ENCODE measurements around the gene HIBADH. TPM values are rescaled to one million over a fixed set of nuclear protein-coding genes. Genes with fewer than 3 reads are reported as not detected.

Gene HIBADH
- total RNA-seq, 4 donors from 2014 or later = 18.0 to 74.8 (median 41.2) TPM

DNA sequence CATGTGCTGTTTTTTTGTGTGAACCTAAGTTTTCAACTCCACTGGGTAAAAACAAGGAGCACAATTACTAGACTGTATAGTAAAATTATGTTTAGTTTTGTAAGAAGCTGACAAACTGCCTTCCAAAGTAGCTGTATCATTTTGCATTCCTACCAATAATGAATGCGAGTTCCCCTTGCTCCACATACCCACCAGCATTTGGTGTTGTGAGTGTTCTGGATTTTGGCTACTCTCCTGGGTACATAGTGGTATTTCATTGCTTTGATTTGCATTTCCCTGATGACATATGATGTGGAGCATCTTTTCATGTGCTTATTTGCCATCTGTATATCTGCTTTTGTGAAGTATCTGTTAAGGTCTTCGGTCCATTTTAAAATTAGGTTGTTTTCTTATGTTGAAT lies 178.2 kb downstream of the HIBADH start:
- no peaks in the 10 kb centered on the region for H3K4me1 ChIP-seq
- H3K27ac ChIP-seq = no peak overlapping the region
- DNase-seq = no peak
- no peak for TF ChIP-seq POLR2A (IDR thresholded peaks at IDR 0.05)
- TF ChIP-seq, protein P1, sequence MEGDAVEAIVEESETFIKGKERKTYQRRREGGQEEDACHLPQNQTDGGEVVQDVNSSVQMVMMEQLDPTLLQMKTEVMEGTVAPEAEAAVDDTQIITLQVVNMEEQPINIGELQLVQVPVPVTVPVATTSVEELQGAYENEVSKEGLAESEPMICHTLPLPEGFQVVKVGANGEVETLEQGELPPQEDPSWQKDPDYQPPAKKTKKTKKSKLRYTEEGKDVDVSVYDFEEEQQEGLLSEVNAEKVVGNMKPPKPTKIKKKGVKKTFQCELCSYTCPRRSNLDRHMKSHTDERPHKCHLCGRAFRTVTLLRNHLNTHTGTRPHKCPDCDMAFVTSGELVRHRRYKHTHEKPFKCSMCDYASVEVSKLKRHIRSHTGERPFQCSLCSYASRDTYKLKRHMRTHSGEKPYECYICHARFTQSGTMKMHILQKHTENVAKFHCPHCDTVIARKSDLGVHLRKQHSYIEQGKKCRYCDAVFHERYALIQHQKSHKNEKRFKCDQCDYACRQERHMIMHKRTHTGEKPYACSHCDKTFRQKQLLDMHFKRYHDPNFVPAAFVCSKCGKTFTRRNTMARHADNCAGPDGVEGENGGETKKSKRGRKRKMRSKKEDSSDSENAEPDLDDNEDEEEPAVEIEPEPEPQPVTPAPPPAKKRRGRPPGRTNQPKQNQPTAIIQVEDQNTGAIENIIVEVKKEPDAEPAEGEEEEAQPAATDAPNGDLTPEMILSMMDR (IDR thresholded peaks at IDR 0.05) = no peak
- TF ChIP-seq POLR2AphosphoS5 (IDR thresholded peaks at IDR 0.05) = no peak
- no peak for TF ChIP-seq EP300 (IDR thresholded peaks at IDR 0.05; ENCODE audit: low read depth)
- in situ Hi-C loops (cut with MboI; ENCODE audit: low pct_ligation_motif_present in 1 of 4, low pct_unique_long_range_greater_than_20kb in 1 of 4, low sequenced_read_pairs in 3 of 4) (no loop called here), intact Hi-C loops (cut with DNase I; ENCODE audit: low total_unique reads) (no loop called here)
- 83 to 89% methylated on average over 2 of the region's 2 CpGs for WGBS, 2 donors (ENCODE audit: low coverage in 1 of 2)
- H3K27me3 ChIP-seq = no peaks in the 10 kb centered on the region
- no peaks in the 10 kb centered on the region for H3K9me3 ChIP-seq
- H3K4me3 ChIP-seq = no peak overlapping the region
- H3K36me3 ChIP-seq = no peaks in the 10 kb centered on the region

GRCh38 chr7:27482219-27482618 lies 180.5 kb downstream of the HIBADH start:
- in situ Hi-C loops (cut with MboI; ENCODE audit: low pct_ligation_motif_present in 1 of 4, low pct_unique_long_range_greater_than_20kb in 1 of 4, low sequenced_read_pairs in 3 of 4) = no loop called here
- Histone ChIP-seq H3K27ac (no peak overlapping the region), H3K36me3 (no peaks in the 10 kb centered on the region), H3K27me3 (no peaks in the 10 kb centered on the region), H3K9me3 (no peaks in the 10 kb centered on the region), H3K4me1 (no peaks in the 10 kb centered on the region), H3K4me3 (no peak overlapping the region)
- 67 to 81% methylated on average over 1 of the region's 1 CpG for WGBS, 2 donors (ENCODE audit: low coverage in 1 of 2)
- DNase-seq = no peak
- TF ChIP-seq POLR2A (IDR thresholded peaks at IDR 0.05) (no peak), POLR2AphosphoS5 (IDR thresholded peaks at IDR 0.05) (no peak), EP300 (IDR thresholded peaks at IDR 0.05; ENCODE audit: low read depth) (no peak)
- TF ChIP-seq, protein P1 (IDR thresholded peaks at IDR 0.05) = no peak
- intact Hi-C loops (cut with DNase I; ENCODE audit: low total_unique reads) = no loop called here

GRCh38 chr7:27478556-27478955 lies 184.1 kb downstream of the HIBADH start:
- H3K9me3 ChIP-seq = no peaks in the 10 kb centered on the region
- H3K4me3 ChIP-seq = no peak overlapping the region
- intact Hi-C loops (cut with DNase I; ENCODE audit: low total_unique reads) (no loop called here), in situ Hi-C loops (cut with MboI; ENCODE audit: low pct_ligation_motif_present in 1 of 4, low pct_unique_long_range_greater_than_20kb in 1 of 4, low sequenced_read_pairs in 3 of 4) (no loop called here)
- no peak overlapping the region for H3K27ac ChIP-seq
- no peak for TF ChIP-seq POLR2A (IDR thresholded peaks at IDR 0.05)
- TF ChIP-seq, protein P1 (IDR thresholded peaks at IDR 0.05) = no peak
- no peak for TF ChIP-seq POLR2AphosphoS5 (IDR thresholded peaks at IDR 0.05)
- TF ChIP-seq EP300 (IDR thresholded peaks at IDR 0.05; ENCODE audit: low read depth) = no peak
- H3K36me3 ChIP-seq = no peaks in the 10 kb centered on the region
- H3K27me3 ChIP-seq = no peaks in the 10 kb centered on the region
- DNase-seq = no peak
- no peaks in the 10 kb centered on the region for H3K4me1 ChIP-seq

DNA sequence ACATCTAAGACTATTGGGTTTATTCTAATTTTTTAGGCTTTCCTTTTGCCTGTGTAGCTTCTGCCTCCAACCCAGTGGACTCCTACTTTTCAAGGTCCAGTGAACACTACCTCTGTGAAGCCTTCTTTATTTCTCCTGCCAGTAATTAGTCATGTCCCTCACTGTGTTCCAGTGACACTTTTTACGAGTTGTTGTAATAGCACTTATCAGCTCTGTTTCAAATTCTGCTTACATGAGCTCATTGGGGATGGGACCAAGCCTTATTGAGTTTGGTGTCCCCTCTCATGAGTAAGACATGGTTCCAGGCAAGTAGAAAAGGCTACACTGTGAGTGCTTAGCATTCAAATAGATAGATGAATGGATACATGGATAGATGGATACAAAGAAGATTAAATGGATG lies 184.6 kb downstream of the HIBADH start:
- Histone ChIP-seq H3K4me1 (no peaks in the 10 kb centered on the region), H3K9me3 (no peaks in the 10 kb centered on the region), H3K27ac (no peak overlapping the region), H3K36me3 (no peaks in the 10 kb centered on the region), H3K4me3 (no peak overlapping the region), H3K27me3 (no peaks in the 10 kb centered on the region)
- TF ChIP-seq, protein P1 (IDR thresholded peaks at IDR 0.05) = no peak
- TF ChIP-seq POLR2A (IDR thresholded peaks at IDR 0.05) (no peak), POLR2AphosphoS5 (IDR thresholded peaks at IDR 0.05) (no peak), EP300 (IDR thresholded peaks at IDR 0.05; ENCODE audit: low read depth) (no peak)
- no peak for DNase-seq
- intact Hi-C loops (cut with DNase I; ENCODE audit: low total_unique reads) (no loop called here), in situ Hi-C loops (cut with MboI; ENCODE audit: low pct_ligation_motif_present in 1 of 4, low pct_unique_long_range_greater_than_20kb in 1 of 4, low sequenced_read_pairs in 3 of 4) (no loop called here)
- WGBS, 2 donors (ENCODE audit: low coverage in 1 of 2) = 55% methylated on average over 1 of the region's 1 CpG; no CpG with 5 or more reads in 1 of the 2 donors
